Psoas muscle (tissue), 8 donors: ENCODE measurements around the gene CARD11. TPM values are rescaled to one million over a fixed set of nuclear protein-coding genes. Genes with fewer than 3 reads are reported as not detected.

Experiments used
- ATAC-seq, 4 donors: fragments of 200-7000 bp; cut with Tn5 transposase; one replicate each; pipeline ENCODE4 v1.9.1; 2020; ENCODE audit warnings: moderate library complexity in 3 of 4, mild to moderate bottlenecking in 2 of 4
- DNase-seq, 2 donors: peaks; one replicate each; pipeline ENCODE4 v3.0.0-alpha.2; 2020
- H3K27ac ChIP-seq: fragments of 200-600 bp; one replicate; pipeline ENCODE4 v1.8.0; 2022
- H3K27me3 ChIP-seq, 3 donors: fragments of 200-600 bp in 1 of 3; one replicate each; pipeline versions ENCODE4 v1.6.1 to v1.8.0; 2013 to 2022; ENCODE audit warnings: low read length in 2 of 3, mild to moderate bottlenecking in 2 of 3, moderate library complexity in 1 of 3; ENCODE audit not compliant: insufficient read depth in 3 of 3
- H3K36me3 ChIP-seq, 2 donors: fragments of 200-600 bp in 1 of 2; one replicate each; pipeline versions ENCODE4 v1.6.1 to v1.8.0; 2013 to 2022; ENCODE audit warnings: low read depth in 1 of 2, mild to moderate bottlenecking in 1 of 2, moderate library complexity in 1 of 2; ENCODE audit not compliant: insufficient read depth in 1 of 2
- H3K4me1 ChIP-seq: fragments of 200-600 bp; one replicate; pipeline ENCODE4 v1.8.0; 2022
- H3K4me3 ChIP-seq: fragments of 200-600 bp; one replicate; pipeline ENCODE4 v1.8.0; 2022; ENCODE audit warnings: mild to moderate bottlenecking
- H3K9me3 ChIP-seq: fragments of 200-600 bp; one replicate; pipeline ENCODE4 v1.8.0; 2022
- WGBS, 3 donors: extraction: QIAGEN DNeasy Blood & Tissue Kit; methylation state at CpG; one replicate each; pipeline versions ENCODE4 v1.1.6 to v1.1.7; 2013; 5-methylcytosine and 5-hydroxymethylcytosine counted together
- intact Hi-C, 2 donors: fragments of 100-400 bp; cut with DNase I; formaldehyde crosslinking; loops; one replicate each; pipeline versions ENCODE4 v1.11.0 to v1.14.2; 2022
- polyA plus RNA-seq, 3 donors: library from polyadenylated mRNA; stranded (reverse); fragments of 200-250 nt; gene quantifications; one replicate each; pipeline ENCODE4 v1.2.3, GENCODE V29; 2013
- total RNA-seq, 4 donors: library from RNA; stranded (reverse); fragmentation: NEBNext Ultra II Directional in 2 of 4; extraction: Animal tissue kit (Norgen Biotek cat#: 25700) in 2 of 4; gene quantifications; one replicate each; pipeline versions ENCODE4 v1.2.1 to v1.2.4, GENCODE V29; 2021 to 2023
- TF ChIP-seq, protein P1 (sequence below): fragments of 200-600 bp; IDR thresholded peaks from one replicate; pipeline ENCODE4 v1.8.0; 2022; ENCODE audit warnings: antibody characterized with exemption
- donor health status: healthy with polysubstance abuse.
- donor health status: DM: no; HTN: no; CAD: no; lungs with moderate emphysema.
- donor health status: Bipolar disorder and iron deficiency.
- donor health status: healthy.
- donor health status: DM: yes; HTN: yes; CAD: no.
- donor health status: DM: no; HTN: no; CAD: no.
- donor health status: DM: no; HTN: no; CAD: no.
- donor health status: DM: yes; HTN: yes; CAD: no.

Gene CARD11
- total and polyA plus RNA-seq, 7 donors = 0.08 to 0.84 (median 0.39) TPM

DNA sequence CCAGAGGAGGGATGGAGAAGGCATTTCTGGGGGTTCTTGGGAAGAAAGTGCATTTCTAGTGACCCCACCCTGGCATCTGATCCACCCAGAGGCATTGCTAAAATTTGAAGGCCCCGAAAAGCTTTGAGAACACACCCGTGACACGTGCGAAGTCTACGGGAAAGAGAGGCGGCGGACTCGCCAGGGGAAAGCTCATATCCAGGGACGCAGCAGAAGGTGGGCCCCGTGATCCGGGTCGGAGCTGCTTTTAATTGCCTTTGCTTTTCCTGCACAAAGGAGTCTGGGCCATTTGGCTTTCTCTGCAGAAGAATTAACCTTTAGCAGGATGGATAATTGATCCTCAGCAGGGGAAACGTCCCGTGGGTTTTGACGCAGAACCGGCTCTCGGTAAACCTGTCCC, 50.3 kb downstream of the CARD11 start:
- no peaks in the 10 kb centered on the region for H3K4me1 ChIP-seq
- WGBS, 3 donors = 48 to 52% (median 51%) methylated on average over 17 of the region's 17 CpGs
- DNase-seq (no peak), ATAC-seq (no peak)
- intact Hi-C loops = no loop called here
- peaks cover 0 to 3% (median 0%) of the 10 kb centered on the region in 3 donors for H3K27me3 ChIP-seq
- H3K4me3 ChIP-seq = no peak overlapping the region
- TF ChIP-seq, protein P1, sequence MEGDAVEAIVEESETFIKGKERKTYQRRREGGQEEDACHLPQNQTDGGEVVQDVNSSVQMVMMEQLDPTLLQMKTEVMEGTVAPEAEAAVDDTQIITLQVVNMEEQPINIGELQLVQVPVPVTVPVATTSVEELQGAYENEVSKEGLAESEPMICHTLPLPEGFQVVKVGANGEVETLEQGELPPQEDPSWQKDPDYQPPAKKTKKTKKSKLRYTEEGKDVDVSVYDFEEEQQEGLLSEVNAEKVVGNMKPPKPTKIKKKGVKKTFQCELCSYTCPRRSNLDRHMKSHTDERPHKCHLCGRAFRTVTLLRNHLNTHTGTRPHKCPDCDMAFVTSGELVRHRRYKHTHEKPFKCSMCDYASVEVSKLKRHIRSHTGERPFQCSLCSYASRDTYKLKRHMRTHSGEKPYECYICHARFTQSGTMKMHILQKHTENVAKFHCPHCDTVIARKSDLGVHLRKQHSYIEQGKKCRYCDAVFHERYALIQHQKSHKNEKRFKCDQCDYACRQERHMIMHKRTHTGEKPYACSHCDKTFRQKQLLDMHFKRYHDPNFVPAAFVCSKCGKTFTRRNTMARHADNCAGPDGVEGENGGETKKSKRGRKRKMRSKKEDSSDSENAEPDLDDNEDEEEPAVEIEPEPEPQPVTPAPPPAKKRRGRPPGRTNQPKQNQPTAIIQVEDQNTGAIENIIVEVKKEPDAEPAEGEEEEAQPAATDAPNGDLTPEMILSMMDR = no peak
- no peaks in the 10 kb centered on the region for H3K36me3 ChIP-seq
- H3K27ac ChIP-seq = no peak overlapping the region
- peaks cover 7% of the 10 kb centered on the region for H3K9me3 ChIP-seq

DNA sequence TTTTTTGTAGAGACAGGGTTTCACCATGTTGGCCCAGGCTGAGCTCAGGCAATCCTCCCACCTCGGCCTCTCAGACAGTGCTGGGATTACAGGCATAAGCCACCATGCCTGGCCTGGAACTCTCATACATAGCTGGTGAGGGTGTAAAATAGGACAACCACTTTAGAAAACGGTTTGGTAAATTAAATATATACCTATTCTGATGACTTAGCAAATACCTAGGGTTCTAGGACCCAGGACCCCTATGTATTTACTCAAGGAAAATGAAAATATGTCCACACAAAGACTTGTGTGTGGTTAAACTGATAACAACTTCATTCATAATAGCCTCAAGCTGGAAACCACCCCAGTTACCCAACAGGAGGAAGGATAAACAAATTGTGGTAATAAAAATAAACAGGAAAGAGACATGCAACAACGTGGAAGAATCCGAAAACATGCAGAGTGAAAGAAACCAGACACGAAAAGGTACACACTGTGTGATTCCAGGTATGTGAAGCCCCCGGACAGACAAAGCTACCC, 52.7 kb downstream of the CARD11 start:
- no peak overlapping the region for H3K4me3 ChIP-seq
- TF ChIP-seq, protein P1 = no peak
- peaks cover 0 to 3% (median 0%) of the 10 kb centered on the region in 3 donors for H3K27me3 ChIP-seq
- no peak overlapping the region for H3K27ac ChIP-seq
- no peak for ATAC-seq
- WGBS, 3 donors = 78 to 82% (median 82%) methylated on average over 6 of the region's 6 CpGs
- intact Hi-C loops = no loop called here
- H3K4me1 ChIP-seq = no peaks in the 10 kb centered on the region
- peaks cover 7% of the 10 kb centered on the region for H3K9me3 ChIP-seq
- no peak for DNase-seq
- H3K36me3 ChIP-seq = no peaks in the 10 kb centered on the region

DNA sequence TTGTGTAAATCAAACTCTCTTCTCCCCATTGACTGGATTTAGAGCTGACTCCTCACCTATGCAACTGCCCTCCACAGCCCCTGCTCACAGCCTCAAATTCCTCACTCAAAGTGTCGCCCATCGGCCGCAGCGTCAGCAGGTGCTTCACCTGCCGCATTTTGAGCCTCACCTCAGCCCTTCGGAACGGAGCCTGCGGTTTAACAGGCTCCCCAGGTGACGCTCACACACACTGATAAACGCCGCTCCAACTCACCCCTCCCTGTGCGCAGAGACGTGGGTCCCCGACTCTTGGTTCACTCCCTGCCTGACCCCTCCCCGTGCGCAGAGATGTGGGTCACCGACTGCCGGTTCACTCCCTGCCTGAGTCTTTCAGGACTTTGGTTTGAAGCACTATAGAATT, 57.1 kb downstream of the CARD11 start:
- intact Hi-C loops = no loop called here
- no peak overlapping the region for H3K27ac ChIP-seq
- H3K4me1 ChIP-seq = no peaks in the 10 kb centered on the region
- DNase-seq (no peak), ATAC-seq (no peak)
- no peaks in the 10 kb centered on the region for H3K36me3 ChIP-seq
- TF ChIP-seq, protein P1 = no peak
- 91 to 94% (median 91%) methylated on average over 18 of the region's 18 CpGs for WGBS, 3 donors
- H3K27me3 ChIP-seq = no peaks in the 10 kb centered on the region
- H3K4me3 ChIP-seq = no peak overlapping the region
- H3K9me3 ChIP-seq = peaks cover 7% of the 10 kb centered on the region

DNA sequence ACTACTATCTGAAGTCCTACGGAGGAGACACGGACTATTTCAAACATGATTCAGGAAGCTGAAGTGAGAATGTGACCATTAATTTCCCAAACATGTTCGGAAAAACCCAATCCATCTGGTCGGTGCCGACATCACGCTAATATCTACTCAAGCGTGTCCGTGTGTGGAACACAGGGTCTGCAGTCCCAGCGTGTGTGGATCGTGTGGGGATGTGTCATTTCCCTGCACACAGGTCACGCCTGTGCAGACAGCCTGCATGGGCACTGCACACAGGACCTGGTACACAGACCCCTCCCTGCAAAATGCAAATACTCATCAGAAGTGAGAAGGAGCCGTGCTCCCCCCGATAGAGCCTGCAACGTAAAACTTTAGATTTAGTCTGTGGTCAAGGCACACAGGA, 57.8 kb downstream of the CARD11 start:
- TF ChIP-seq, protein P1 = no peak
- ATAC-seq (no peak), DNase-seq (no peak)
- intact Hi-C loops = no loop called here
- H3K9me3 ChIP-seq = peaks cover 7% of the 10 kb centered on the region
- no peaks in the 10 kb centered on the region for H3K4me1 ChIP-seq
- H3K4me3 ChIP-seq = no peak overlapping the region
- WGBS, 3 donors = 76 to 81% (median 80%) methylated on average over 14 of the region's 14 CpGs
- H3K27ac ChIP-seq = no peak overlapping the region
- H3K36me3 ChIP-seq = no peaks in the 10 kb centered on the region
- peaks cover 0 to 2% (median 0%) of the 10 kb centered on the region in 3 donors for H3K27me3 ChIP-seq

DNA sequence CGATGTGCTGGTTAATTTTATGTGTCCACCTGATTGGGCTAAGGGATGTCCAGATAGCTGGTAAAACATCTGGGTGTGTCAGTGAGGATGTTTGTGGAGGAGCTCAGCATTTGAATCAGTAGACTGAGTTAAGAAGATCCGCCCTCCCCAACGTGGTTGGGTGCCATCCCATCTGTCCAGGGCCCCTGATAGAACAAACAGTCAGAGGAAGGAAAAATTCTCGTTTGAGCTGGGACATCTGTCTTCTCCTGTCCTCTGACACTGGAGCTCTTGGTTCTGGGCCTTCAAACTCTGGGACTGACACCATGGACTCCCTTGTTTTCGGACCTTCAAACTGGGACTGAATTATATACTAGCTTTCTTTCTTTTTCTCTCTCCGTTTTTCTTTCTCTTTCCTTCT, 59.6 kb downstream of the CARD11 start:
- H3K4me3 ChIP-seq = no peak overlapping the region
- no peaks in the 10 kb centered on the region for H3K4me1 ChIP-seq
- intact Hi-C loops = no loop called here
- DNase-seq (no peak), ATAC-seq (no peak)
- H3K9me3 ChIP-seq = no peaks in the 10 kb centered on the region
- H3K27ac ChIP-seq = no peak overlapping the region
- H3K27me3 ChIP-seq = peaks cover 0 to 10% (median 3%) of the 10 kb centered on the region in 3 donors
- H3K36me3 ChIP-seq = no peaks in the 10 kb centered on the region
- WGBS, 3 donors = 51 to 60% (median 52%) methylated on average over 6 of the region's 6 CpGs
- TF ChIP-seq, protein P1 = no peak
